Hepatocyte (in vitro differentiated cells): ENCODE results near the gene WSCD1. TPM values are rescaled to one million over a fixed set of nuclear protein-coding genes. Genes with fewer than 3 reads are reported as not detected.

ENCODE experiments used
- DNase-seq: peaks from one replicate; pipeline ENCODE4 v3.0.0-alpha.2; 2016; ENCODE audit warnings: low spot score
- H2AFZ ChIP-seq: fragments of 200-600 bp; sonication (generic); 2 replicates; pipeline ENCODE4 v1.6.0; 2016; ENCODE audit warnings: antibody characterized with exemption, mild to moderate bottlenecking
- H3K27ac ChIP-seq: fragments of 200-600 bp; sonication (generic); 2 replicates; pipeline ENCODE4 v1.5.1; 2016; ENCODE audit warnings: mild to moderate bottlenecking
- H3K27me3 ChIP-seq: fragments of 200-600 bp; sonication (generic); 2 replicates; pipeline ENCODE4 v1.6.1; 2016
- H3K36me3 ChIP-seq: fragments of 200-600 bp; sonication (generic); replicated peaks from 2 replicates; pipeline ENCODE4 v1.5.1; 2016; ENCODE audit warnings: low read depth; ENCODE audit not compliant: insufficient read depth
- H3K4me1 ChIP-seq: fragments of 200-600 bp; sonication (generic); 2 replicates; pipeline ENCODE4 v1.5.1; 2016; ENCODE audit warnings: mild to moderate bottlenecking, moderate library complexity; ENCODE audit not compliant: insufficient read depth
- H3K4me2 ChIP-seq: fragments of 200-600 bp; sonication (generic); 2 replicates; pipeline ENCODE4 v1.6.0; 2016
- H3K4me3 ChIP-seq: fragments of 200-600 bp; sonication (generic); 2 replicates; pipeline ENCODE4 v1.5.1; 2016; ENCODE audit warnings: mild to moderate bottlenecking
- H3K79me2 ChIP-seq: fragments of 200-600 bp; sonication (generic); 2 replicates; pipeline ENCODE4 v1.6.0; 2017; ENCODE audit warnings: mild to moderate bottlenecking
- H3K9me2 ChIP-seq: fragments of 200-600 bp; sonication (generic); replicated peaks from 2 replicates; pipeline ENCODE4 v1.6.0; 2017; ENCODE audit warnings: mild to moderate bottlenecking; ENCODE audit not compliant: insufficient read depth
- H3K9me3 ChIP-seq: fragments of 200-600 bp; sonication (generic); 2 replicates; pipeline ENCODE4 v1.5.1; 2016; ENCODE audit warnings: low read depth, mild to moderate bottlenecking
- H4K20me1 ChIP-seq: fragments of 200-600 bp; sonication (generic); 2 replicates; pipeline ENCODE4 v1.6.0; 2016; ENCODE audit warnings: mild to moderate bottlenecking; ENCODE audit not compliant: insufficient read depth, poor library complexity, severe bottlenecking
- EZH2 ChIP-seq: fragments of 200-600 bp; sonication (generic); IDR thresholded peaks from 2 replicates; pipeline ENCODE4 v1.6.1; 2016; ENCODE audit warnings: antibody characterized with exemption, mild to moderate bottlenecking, borderline replicate concordance
- EZH2phosphoT487 ChIP-seq: fragments of 200-600 bp; sonication (generic); IDR thresholded peaks from one replicate; pipeline ENCODE4 v1.6.1; 2018; ENCODE audit warnings: antibody characterized with exemption, mild to moderate bottlenecking, low read depth, moderate library complexity; ENCODE audit not compliant: unreplicated experiment, severe bottlenecking
- WGBS: methylation state at CpG from one replicate; pipeline ENCODE4 v1.1.6; 2016; ENCODE audit warnings: low lambda C conversion rate; ENCODE audit errors: missing lambda C conversion rate; 5-methylcytosine and 5-hydroxymethylcytosine counted together
- polyA plus RNA-seq: library from polyadenylated mRNA; unstranded; fragments of >200 nt; fragmentation: Nextera tagmentation; extraction: Ambion mirVana; gene quantifications from 2 replicates; pipeline ENCODE4 v1.2.1, GENCODE V29; 2016
- total RNA-seq: library from RNA; depleted of rRNA; stranded (reverse); fragments of >200 nt; gene quantifications from 2 replicates; pipeline ENCODE4 v1.2.3, GENCODE V29; 2014
- TF ChIP-seq, protein P1 (sequence below): fragments of 200-600 bp; sonication (generic); IDR thresholded peaks from 2 replicates; pipeline ENCODE4 v1.5.1; 2016; ENCODE audit warnings: antibody characterized with exemption, mild to moderate bottlenecking; ENCODE audit not compliant: poor library complexity

The WSCD1 gene
- total and polyA plus RNA-seq, 2 experiments from 2014 or later = 1.5 to 4.4 TPM

DNA sequence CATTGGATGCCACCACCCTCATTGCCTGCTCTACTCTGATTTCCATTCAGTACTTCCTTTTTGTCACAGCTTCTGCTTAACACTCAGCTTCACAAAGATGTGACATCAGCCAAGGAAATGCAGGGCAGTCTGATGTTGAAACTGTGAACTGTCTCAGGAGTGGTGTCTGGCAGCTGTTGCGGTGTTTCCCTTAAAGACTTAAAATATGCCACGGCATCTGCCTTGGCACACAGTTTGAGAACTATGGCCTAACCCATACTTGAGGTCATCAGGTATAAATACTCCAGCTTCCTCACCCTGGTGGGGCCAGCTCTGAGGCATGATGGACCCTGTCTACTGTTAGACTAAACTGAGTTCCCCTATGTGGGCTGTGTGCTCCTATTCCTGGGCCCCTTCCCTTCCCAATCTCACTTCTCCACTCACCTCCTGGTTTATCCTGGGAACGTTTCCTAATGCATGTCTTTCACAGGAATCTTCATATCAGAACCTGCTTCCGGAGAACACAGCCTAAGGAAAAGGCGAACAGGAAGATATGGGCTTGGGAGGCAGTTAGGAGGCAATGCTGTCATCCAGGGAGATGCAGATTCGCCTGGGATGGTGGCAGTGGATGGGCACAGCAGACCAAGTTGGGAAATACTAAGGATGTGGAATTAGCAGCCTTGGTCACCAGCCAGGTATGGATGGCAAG is 96.5 kb downstream of the WSCD1 start:
- DNase-seq = no peak
- no peak for TF ChIP-seq EZH2
- TF ChIP-seq, protein P1, sequence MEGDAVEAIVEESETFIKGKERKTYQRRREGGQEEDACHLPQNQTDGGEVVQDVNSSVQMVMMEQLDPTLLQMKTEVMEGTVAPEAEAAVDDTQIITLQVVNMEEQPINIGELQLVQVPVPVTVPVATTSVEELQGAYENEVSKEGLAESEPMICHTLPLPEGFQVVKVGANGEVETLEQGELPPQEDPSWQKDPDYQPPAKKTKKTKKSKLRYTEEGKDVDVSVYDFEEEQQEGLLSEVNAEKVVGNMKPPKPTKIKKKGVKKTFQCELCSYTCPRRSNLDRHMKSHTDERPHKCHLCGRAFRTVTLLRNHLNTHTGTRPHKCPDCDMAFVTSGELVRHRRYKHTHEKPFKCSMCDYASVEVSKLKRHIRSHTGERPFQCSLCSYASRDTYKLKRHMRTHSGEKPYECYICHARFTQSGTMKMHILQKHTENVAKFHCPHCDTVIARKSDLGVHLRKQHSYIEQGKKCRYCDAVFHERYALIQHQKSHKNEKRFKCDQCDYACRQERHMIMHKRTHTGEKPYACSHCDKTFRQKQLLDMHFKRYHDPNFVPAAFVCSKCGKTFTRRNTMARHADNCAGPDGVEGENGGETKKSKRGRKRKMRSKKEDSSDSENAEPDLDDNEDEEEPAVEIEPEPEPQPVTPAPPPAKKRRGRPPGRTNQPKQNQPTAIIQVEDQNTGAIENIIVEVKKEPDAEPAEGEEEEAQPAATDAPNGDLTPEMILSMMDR = no peak
- no peak for TF ChIP-seq EZH2phosphoT487
- H3K4me3 ChIP-seq = no peak overlapping the region
- no peaks in the 10 kb centered on the region for H3K9me3 ChIP-seq
- H3K79me2 ChIP-seq = no peaks in the 10 kb centered on the region
- no peak overlapping the region for H2AFZ ChIP-seq
- H4K20me1 ChIP-seq = no peaks in the 10 kb centered on the region
- H3K9me2 ChIP-seq = no peaks in the 10 kb centered on the region
- H3K4me1 ChIP-seq = no peaks in the 10 kb centered on the region
- WGBS = 80% methylated on average over 6 of the region's 6 CpGs
- H3K36me3 ChIP-seq = no peaks in the 10 kb centered on the region
- H3K4me2 ChIP-seq = no peak overlapping the region
- H3K27me3 ChIP-seq = no peaks in the 10 kb centered on the region
- no peak overlapping the region for H3K27ac ChIP-seq

GRCh38 chr17:6168296-6168695 is 98.1 kb downstream of the WSCD1 start:
- H3K4me1 ChIP-seq = no peaks in the 10 kb centered on the region
- H3K9me3 ChIP-seq = no peaks in the 10 kb centered on the region
- no peaks in the 10 kb centered on the region for H3K9me2 ChIP-seq
- no peak overlapping the region for H3K4me3 ChIP-seq
- H4K20me1 ChIP-seq = no peaks in the 10 kb centered on the region
- H3K79me2 ChIP-seq = no peaks in the 10 kb centered on the region
- no peaks in the 10 kb centered on the region for H3K36me3 ChIP-seq
- DNase-seq = no peak
- TF ChIP-seq EZH2 (no peak), EZH2phosphoT487 (no peak)
- TF ChIP-seq, protein P1 = no peak
- H3K4me2 ChIP-seq = no peak overlapping the region
- WGBS = 94% methylated on average over 6 of the region's 6 CpGs
- H3K27me3 ChIP-seq = no peaks in the 10 kb centered on the region
- no peak overlapping the region for H3K27ac ChIP-seq
- H2AFZ ChIP-seq = no peak overlapping the region

DNA sequence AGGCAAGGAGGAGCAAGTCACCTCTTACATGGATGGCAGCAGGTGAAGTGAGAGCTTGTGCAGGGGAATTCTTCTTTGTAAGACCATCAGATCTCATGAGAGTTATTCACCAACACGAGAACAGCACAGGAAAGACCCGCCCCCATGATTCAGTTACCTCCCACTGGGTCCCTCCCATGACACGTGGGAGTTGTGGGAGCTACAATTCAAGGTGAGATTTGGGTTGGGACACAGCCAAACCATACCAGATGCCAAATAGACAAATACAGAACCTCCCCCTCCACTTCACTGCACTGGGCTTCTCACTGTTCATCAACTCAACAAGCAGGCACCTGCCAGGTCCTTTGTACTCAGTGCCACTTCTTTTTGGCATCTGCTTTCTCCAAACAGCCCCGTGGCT is 100.2 kb downstream of the WSCD1 start:
- no peaks in the 10 kb centered on the region for H3K36me3 ChIP-seq
- H3K79me2 ChIP-seq = no peaks in the 10 kb centered on the region
- H3K27me3 ChIP-seq = no peaks in the 10 kb centered on the region
- no peak overlapping the region for H2AFZ ChIP-seq
- no peak for DNase-seq
- H3K4me1 ChIP-seq = no peaks in the 10 kb centered on the region
- no peaks in the 10 kb centered on the region for H3K9me3 ChIP-seq
- no peak overlapping the region for H3K4me3 ChIP-seq
- no peak overlapping the region for H3K4me2 ChIP-seq
- H4K20me1 ChIP-seq = no peaks in the 10 kb centered on the region
- TF ChIP-seq EZH2 (no peak), EZH2phosphoT487 (no peak)
- TF ChIP-seq, protein P1 = no peak
- 86% methylated on average over 4 of the region's 4 CpGs for WGBS
- no peaks in the 10 kb centered on the region for H3K9me2 ChIP-seq
- no peak overlapping the region for H3K27ac ChIP-seq
